GM18502 (cell line): ENCODE measurements around the gene CRYGS.
"Not testable (repeated sequence)": the region's sequence is repeated elsewhere in the genome, so short reads cannot be mapped to it uniquely, and the experiment has no call there.

Experiments used
- ATAC-seq: cut with Tn5 transposase; IDR thresholded peaks from one replicate; pipeline ENCODE4 v1.9.1; 2021; ENCODE audit warnings: mild to moderate bottlenecking; ENCODE audit not compliant: unreplicated experiment, poor library complexity

CRYGS gene

GRCh38 chr3:186520957-186521842 lies 23.0 kb downstream of the CRYGS start:
- peak; percentile 66 for ATAC-seq

GRCh38 chr3:186520431-186520830 lies 23.7 kb downstream of the CRYGS start:
- no peak for ATAC-seq

- peak; percentile 35 for ATAC-seq
These were observed 25.0 kb downstream of the CRYGS start for GRCh38 chr3:186519021-186519658.

GRCh38 chr3:186517218-186517617 lies 27.0 kb downstream of the CRYGS start:
- ATAC-seq = no peak

- ATAC-seq = no peak
These were observed 27.5 kb downstream of the CRYGS start for GRCh38 chr3:186516646-186517045.

GRCh38 chr3:186515125-186515524 lies 29.1 kb downstream of the CRYGS start:
- no peak for ATAC-seq

- no peak for ATAC-seq
These were observed 29.7 kb downstream of the CRYGS start for GRCh38 chr3:186514296-186515002.

- no peak for ATAC-seq
These were observed 30.8 kb downstream of the CRYGS start for GRCh38 chr3:186513386-186513785.

- no peak for ATAC-seq
These were observed 31.4 kb downstream of the CRYGS start for GRCh38 chr3:186512570-186513302.

- no peak for ATAC-seq
These were observed 32.5 kb downstream of the CRYGS start for GRCh38 chr3:186511702-186512101.

- ATAC-seq = peak; percentile 78
These were observed 32.9 kb downstream of the CRYGS start for GRCh38 chr3:186511245-186511644.

GRCh38 chr3:186510374-186511079 lies 33.7 kb downstream of the CRYGS start:
- no peak for ATAC-seq

- ATAC-seq = no peak
These were observed 34.8 kb downstream of the CRYGS start for GRCh38 chr3:186509423-186509822.

- ATAC-seq = no peak
These were observed 37.3 kb downstream of the CRYGS start for GRCh38 chr3:186506857-186507256.

GRCh38 chr3:186506191-186506739 lies 37.9 kb downstream of the CRYGS start:
- no peak for ATAC-seq

- no peak for ATAC-seq
These were observed 41.0 kb downstream of the CRYGS start for GRCh38 chr3:186502966-186503712.

- ATAC-seq = no peak
These were observed 41.8 kb downstream of the CRYGS start for GRCh38 chr3:186502138-186502948.

- ATAC-seq = not testable (repeated sequence)
These were observed 44.2 kb downstream of the CRYGS start for GRCh38 chr3:186499949-186500348.
